CD4-positive, alpha-beta T cell treated with Interleukin-12 subunit alpha and Interleukin-12 subunit beta, for 1 hour (primary cell): ENCODE measurements around the gene ISOC2.

Experiments
- DNase-seq: peaks from one replicate; pipeline ENCODE4 v3.0.0-alpha.2; 2020

The ISOC2 gene

GRCh38 chr19:55489711-55490477, 28.5 kb upstream of the ISOC2 start:
- DNase-seq: no peak

- no peak for DNase-seq
These were observed 27.7 kb upstream of the ISOC2 start for GRCh38 chr19:55488986-55489710.

GRCh38 chr19:55487924-55488687, 26.7 kb upstream of the ISOC2 start, which contains the start of gene SSC5D:
Gene SSC5D (plus strand): TSS chr19:55488436. CDS start chr19:55488590, 154 bp downstream.
- DNase-seq: no peak

GRCh38 chr19:55486971-55487923, 25.8 kb upstream of the ISOC2 start:
- DNase-seq: no peak

- DNase-seq: no peak
These were observed 24.9 kb upstream of the ISOC2 start for GRCh38 chr19:55486043-55486970.

GRCh38 chr19:55485439-55486011, 24.1 kb upstream of the ISOC2 start:
- no peak for DNase-seq

GRCh38 chr19:55484593-55485438, 23.4 kb upstream of the ISOC2 start, which contains the start of gene NAT14:
Gene NAT14 (plus strand): TSS chr19:55485188. CDS start chr19:55485709, 521 bp downstream.
- peak; percentile 74 for DNase-seq

GRCh38 chr19:55483706-55484592, 22.5 kb upstream of the ISOC2 start:
- DNase-seq: no peak

- no peak for DNase-seq
These were observed 21.7 kb upstream of the ISOC2 start for GRCh38 chr19:55482967-55483705.

- DNase-seq: no peak
These were observed 20.9 kb upstream of the ISOC2 start for GRCh38 chr19:55482156-55482961.

GRCh38 chr19:55481794-55482155, 20.3 kb upstream of the ISOC2 start:
- no peak for DNase-seq

- no peak for DNase-seq
These were observed 19.8 kb upstream of the ISOC2 start for GRCh38 chr19:55481148-55481793.

- DNase-seq: no peak
These were observed 18.2 kb upstream of the ISOC2 start for GRCh38 chr19:55479451-55480230.

- no peak for DNase-seq
These were observed 17.6 kb upstream of the ISOC2 start for GRCh38 chr19:55479045-55479444.

GRCh38 chr19:55478364-55478763, 16.9 kb upstream of the ISOC2 start:
- DNase-seq: no peak

- no peak for DNase-seq
These were observed 16.5 kb upstream of the ISOC2 start for GRCh38 chr19:55477905-55478304.
